Neuronal stem cell (in vitro differentiated cells): Measurements from ENCODE around the gene LCA5.
A peak's percentile ranks its signal among the peaks of the same experiment; 100 is the strongest.

Experiments
- DNase-seq: peaks from one replicate; pipeline ENCODE4 v3.0.0-alpha.2; 2013; ENCODE audit warnings: low spot score
- H2AFZ ChIP-seq: one replicate; pipeline ENCODE4 v1.6.1; 2013; ENCODE audit warnings: mild to moderate bottlenecking, low read length, inconsistent platforms
- H2AK5ac ChIP-seq: 2 replicates; pipeline ENCODE4 v1.6.1; 2013; ENCODE audit warnings: low read depth, mild to moderate bottlenecking, inconsistent platforms, low read length, moderate library complexity, mixed read lengths
- H2BK120ac ChIP-seq: 2 replicates; pipeline ENCODE4 v1.6.1; 2013; ENCODE audit warnings: low read depth, mild to moderate bottlenecking, inconsistent platforms, low read length, moderate library complexity, mixed read lengths
- H2BK12ac ChIP-seq: one replicate; pipeline ENCODE4 v1.6.1; 2013; ENCODE audit warnings: low read length, inconsistent platforms
- H2BK15ac ChIP-seq: 2 replicates; pipeline ENCODE4 v1.6.1; 2013; ENCODE audit warnings: mild to moderate bottlenecking, low read length, inconsistent platforms, mixed read lengths
- H2BK5ac ChIP-seq: one replicate; pipeline ENCODE4 v1.6.1; 2013; ENCODE audit warnings: inconsistent platforms, mild to moderate bottlenecking, low read length, moderate library complexity
- H3K14ac ChIP-seq: one replicate; pipeline ENCODE4 v1.6.1; 2013; ENCODE audit warnings: low read length, inconsistent platforms
- H3K18ac ChIP-seq: 2 replicates; pipeline ENCODE4 v1.6.1; 2013; ENCODE audit warnings: low read length, inconsistent platforms
- H3K23ac ChIP-seq: 2 replicates; pipeline ENCODE4 v1.6.1; 2013; ENCODE audit warnings: low read depth, mild to moderate bottlenecking, mixed read lengths, low read length, inconsistent platforms; ENCODE audit not compliant: poor library complexity
- H3K27ac ChIP-seq: replicated peaks from 3 replicates; pipeline ENCODE4 v1.5.1; 2013; ENCODE audit warnings: low read length, inconsistent platforms
- H3K27me3 ChIP-seq, 3 experiments: 2 replicates each; pipeline ENCODE4 v1.6.1; 2013; ENCODE audit warnings: low read length in 3 of 3, mild to moderate bottlenecking in 2 of 3, inconsistent platforms in 1 of 3, low read depth in 1 of 3, mixed read lengths in 1 of 3, moderate library complexity in 1 of 3; ENCODE audit not compliant: control insufficient read depth in 3 of 3, insufficient read depth in 3 of 3
- H3K36me3 ChIP-seq, 2 donors: replicated peaks in 1 of 2; 2 replicates each; pipeline ENCODE4 v1.6.1; 2013; ENCODE audit warnings: low read length in 2 of 2; ENCODE audit not compliant: control insufficient read depth in 2 of 2, insufficient read depth in 2 of 2
- H3K4ac ChIP-seq: 2 replicates; pipeline ENCODE4 v1.6.1; 2013; ENCODE audit warnings: inconsistent platforms, mild to moderate bottlenecking, low read length, moderate library complexity
- H3K4me1 ChIP-seq, 2 donors: 1 replicate in 1 of 2; 2 replicates in 1 of 2; pipeline ENCODE4 v1.6.1; 2013; ENCODE audit warnings: low read length in 2 of 2, low read depth in 1 of 2; ENCODE audit not compliant: control insufficient read depth in 2 of 2, insufficient read depth in 1 of 2
- H3K4me2 ChIP-seq: one replicate; pipeline ENCODE4 v1.6.1; 2013; ENCODE audit warnings: mild to moderate bottlenecking, low read length, inconsistent platforms; ENCODE audit not compliant: insufficient read depth, poor library complexity, severe bottlenecking
- H3K4me3 ChIP-seq, 2 donors: 2 replicates each; pipeline ENCODE4 v1.5.1; 2013; ENCODE audit warnings: low read length in 2 of 2, mild to moderate bottlenecking in 2 of 2, inconsistent platforms in 1 of 2, moderate library complexity in 1 of 2
- H3K79me1 ChIP-seq: one replicate; pipeline ENCODE4 v1.6.1; 2013; ENCODE audit warnings: low read depth, mild to moderate bottlenecking, inconsistent platforms, low read length, moderate library complexity
- H3K9ac ChIP-seq: one replicate; pipeline ENCODE4 v1.6.1; 2013; ENCODE audit warnings: mild to moderate bottlenecking, low read depth, low read length, inconsistent platforms; ENCODE audit not compliant: poor library complexity
- H3K9me3 ChIP-seq, 2 donors: replicated peaks in 1 of 2; 2 replicates each; pipeline versions ENCODE3 to v1.6.1; 2013; ENCODE audit warnings: low read length in 2 of 2, mild to moderate bottlenecking in 2 of 2, inconsistent platforms in 1 of 2, low read depth in 1 of 2, mixed read lengths in 1 of 2, moderate library complexity in 1 of 2; ENCODE audit not compliant: control insufficient read depth in 2 of 2, insufficient read depth in 1 of 2
- H4K8ac ChIP-seq: one replicate; pipeline ENCODE4 v1.6.1; 2013; ENCODE audit warnings: low read depth, mild to moderate bottlenecking, inconsistent platforms, low read length, moderate library complexity
- H4K91ac ChIP-seq: one replicate; pipeline ENCODE4 v1.6.1; 2013; ENCODE audit warnings: low read length, low read depth, mild to moderate bottlenecking, inconsistent platforms; ENCODE audit not compliant: poor library complexity
- WGBS, 2 donors: extraction: QIAGEN DNeasy Blood & Tissue Kit; methylation state at CpG; one replicate each; pipeline ENCODE4 v1.1.7; 2013; ENCODE audit warnings: missing lambda C conversion rate in 2 of 2, mixed read lengths in 1 of 2; ENCODE audit not compliant: insufficient read length in 2 of 2, insufficient replicate concordance in 1 of 2; ENCODE audit errors: extremely low coverage in 2 of 2; 5-methylcytosine and 5-hydroxymethylcytosine counted together

Gene LCA5

DNA sequence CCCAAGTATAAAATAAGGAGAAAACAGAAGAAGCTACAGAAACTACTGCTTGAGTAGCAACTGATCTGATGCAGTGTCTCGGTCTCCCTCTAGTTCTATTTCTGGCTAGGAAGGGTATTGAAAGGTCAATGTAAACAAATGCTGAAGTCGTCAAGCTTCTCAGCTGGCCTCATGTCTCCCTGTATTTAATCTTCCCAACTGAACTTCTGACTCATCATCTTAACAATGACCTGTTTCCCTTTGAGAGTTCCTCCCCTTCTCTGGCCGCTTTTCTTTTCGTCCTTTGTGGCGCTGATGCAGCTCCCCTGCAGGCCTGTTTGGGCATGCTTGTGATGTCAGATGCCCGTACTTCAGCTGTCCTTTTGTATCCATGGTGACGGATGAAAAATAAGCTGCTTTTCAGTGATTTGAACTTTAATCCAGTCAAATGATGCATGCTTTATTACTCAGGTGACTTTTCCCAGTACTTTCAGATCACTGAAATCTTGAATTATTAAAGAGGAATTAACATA, 7.8 kb upstream of the LCA5 start:
- H3K9ac ChIP-seq: no peak overlapping the region
- no peak overlapping the region for H3K4me2 ChIP-seq
- H3K27me3 ChIP-seq: no peaks in the 10 kb centered on the region
- WGBS, 2 donors: no CpG with 5 or more reads among the region's 7 CpGs
- H3K18ac ChIP-seq: no peak overlapping the region
- H2AK5ac ChIP-seq: no peak overlapping the region
- peaks cover 3 to 20% of the 10 kb centered on the region in 2 donors for H3K4me1 ChIP-seq
- no peak overlapping the region for H3K23ac ChIP-seq
- H3K14ac ChIP-seq: no peak overlapping the region
- no peaks in the 10 kb centered on the region for H3K36me3 ChIP-seq
- no peak overlapping the region for H4K91ac ChIP-seq
- no peaks in the 10 kb centered on the region for H3K9me3 ChIP-seq
- H3K4me3 ChIP-seq: no peak overlapping the region
- H2BK120ac ChIP-seq: no peak overlapping the region
- peak; percentile 84 for DNase-seq
- no peak overlapping the region for H4K8ac ChIP-seq
- no peak overlapping the region for H3K27ac ChIP-seq
- no peak overlapping the region for H3K4ac ChIP-seq
- no peak overlapping the region for H2AFZ ChIP-seq
- H2BK15ac ChIP-seq: no peak overlapping the region
- H2BK12ac ChIP-seq: no peak overlapping the region
- H3K79me1 ChIP-seq: no peaks in the 10 kb centered on the region
- H2BK5ac ChIP-seq: no peak overlapping the region

DNA sequence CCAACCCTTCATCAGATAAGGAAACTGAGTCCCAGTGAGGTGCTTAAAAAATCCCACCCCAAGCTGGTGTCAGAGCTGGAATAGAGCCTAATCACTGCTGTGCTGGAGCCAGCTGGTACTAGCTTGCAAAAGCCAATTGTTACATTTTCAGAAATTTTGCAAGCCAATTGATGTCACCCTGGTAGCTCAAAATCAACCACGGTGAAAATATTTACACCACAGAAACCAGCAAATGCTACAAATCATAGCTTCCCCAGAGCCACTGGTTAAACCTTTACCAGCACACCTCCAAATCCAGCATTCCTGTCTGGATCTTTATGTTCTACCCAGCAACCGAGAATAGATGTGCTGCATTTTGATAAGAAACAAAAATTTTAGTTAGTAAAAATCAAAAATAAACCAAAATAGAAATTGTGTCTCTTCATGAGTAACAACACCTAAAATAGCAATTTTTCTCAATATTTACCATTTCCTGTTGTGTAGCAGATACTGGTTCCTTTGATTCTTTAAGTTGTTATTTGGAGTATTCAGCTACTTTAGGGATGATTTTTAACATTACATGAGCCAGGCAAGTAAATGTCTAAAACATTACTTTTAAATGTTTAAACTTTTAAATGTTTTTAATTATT, 7.2 kb upstream of the LCA5 start:
- no peak overlapping the region for H3K4ac ChIP-seq
- H3K14ac ChIP-seq: no peak overlapping the region
- H3K4me1 ChIP-seq: peaks cover 3 to 20% of the 10 kb centered on the region in 2 donors
- no peaks in the 10 kb centered on the region for H3K9me3 ChIP-seq
- no peak overlapping the region for H3K23ac ChIP-seq
- H3K9ac ChIP-seq: no peak overlapping the region
- no peak overlapping the region for H2AK5ac ChIP-seq
- H3K4me2 ChIP-seq: no peak overlapping the region
- H4K8ac ChIP-seq: no peak overlapping the region
- H3K4me3 ChIP-seq: no peak overlapping the region
- no peak overlapping the region for H2BK5ac ChIP-seq
- no peak overlapping the region for H2BK120ac ChIP-seq
- H3K18ac ChIP-seq: no peak overlapping the region
- no CpG with 5 or more reads among the region's 2 CpGs for WGBS, 2 donors
- no peak overlapping the region for H2AFZ ChIP-seq
- H3K27me3 ChIP-seq: no peaks in the 10 kb centered on the region
- H3K36me3 ChIP-seq: no peaks in the 10 kb centered on the region
- no peak overlapping the region for H3K27ac ChIP-seq
- H2BK15ac ChIP-seq: no peak overlapping the region
- no peak for DNase-seq
- H2BK12ac ChIP-seq: no peak overlapping the region
- no peaks in the 10 kb centered on the region for H3K79me1 ChIP-seq
- H4K91ac ChIP-seq: no peak overlapping the region

- Histone ChIP-seq H2AK5ac (no peak overlapping the region), H3K4me1 (peaks cover 3 to 20% of the 10 kb centered on the region in 2 donors), H3K9me3 (no peaks in the 10 kb centered on the region), H3K9ac (no peak overlapping the region), H3K23ac (no peak overlapping the region), H3K36me3 (no peaks in the 10 kb centered on the region), H2BK120ac (no peak overlapping the region), H3K4me3 (no peak overlapping the region), H4K8ac (no peak overlapping the region), H3K27me3 (no peaks in the 10 kb centered on the region), H2BK15ac (no peak overlapping the region), H3K4me2 (no peak overlapping the region), H2BK12ac (no peak overlapping the region), H3K18ac (no peak overlapping the region), H3K14ac (no peak overlapping the region), H3K79me1 (no peaks in the 10 kb centered on the region), H2BK5ac (no peak overlapping the region), H3K4ac (no peak overlapping the region), H3K27ac (no peak overlapping the region), H4K91ac (no peak overlapping the region), H2AFZ (no peak overlapping the region)
- WGBS, 2 donors: no CpG with 5 or more reads among the region's 1 CpG
- DNase-seq: no peak
Observed at GRCh38 chr6:79543886-79544285, 6.7 kb upstream of the LCA5 start.

DNA sequence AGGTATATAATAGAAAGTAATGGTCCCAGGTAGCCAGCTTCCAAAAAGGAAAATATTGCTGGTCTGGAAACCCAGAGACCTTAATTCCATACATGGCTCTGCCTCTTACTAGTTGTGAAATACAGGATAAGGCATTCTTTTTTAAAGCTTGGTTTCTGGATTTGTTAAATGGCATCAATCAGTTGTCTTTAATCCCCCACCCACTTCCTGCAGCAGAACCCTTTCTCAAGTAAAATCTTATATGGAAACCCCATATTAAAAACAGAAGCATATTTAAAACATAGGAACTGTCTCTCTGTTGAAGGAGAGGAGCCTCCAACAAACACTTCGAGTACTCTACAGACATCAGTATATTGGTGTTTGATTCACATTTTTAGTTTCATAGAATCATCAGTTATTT, 6.2 kb upstream of the LCA5 start:
- Histone ChIP-seq H3K23ac (no peak overlapping the region), H4K91ac (no peak overlapping the region), H3K4me2 (no peak overlapping the region), H3K4me3 (no peak overlapping the region), H3K27me3 (no peaks in the 10 kb centered on the region), H3K36me3 (no peaks in the 10 kb centered on the region), H3K9ac (no peak overlapping the region), H3K4me1 (peaks cover 3 to 20% of the 10 kb centered on the region in 2 donors), H2AK5ac (no peak overlapping the region), H3K4ac (no peak overlapping the region), H2BK5ac (no peak overlapping the region), H2BK15ac (no peak overlapping the region), H3K27ac (no peak overlapping the region), H3K9me3 (no peaks in the 10 kb centered on the region), H2AFZ (no peak overlapping the region), H2BK12ac (no peak overlapping the region), H4K8ac (no peak overlapping the region), H2BK120ac (no peak overlapping the region), H3K18ac (no peak overlapping the region), H3K79me1 (no peaks in the 10 kb centered on the region), H3K14ac (no peak overlapping the region)
- no CpG with 5 or more reads among the region's 1 CpG for WGBS, 2 donors
- DNase-seq: no peak
